HG03064 (cell line): Measurements from ENCODE around the gene RASSF5.
"Not testable (repeated sequence)": the region's sequence is repeated elsewhere in the genome, so short reads cannot be mapped to it uniquely, and the experiment has no call there.

Source experiments
- ATAC-seq: cut with Tn5 transposase; IDR thresholded peaks from one replicate; pipeline ENCODE4 v1.9.1; 2021; ENCODE audit warnings: low read depth; ENCODE audit not compliant: unreplicated experiment

RASSF5 gene

DNA sequence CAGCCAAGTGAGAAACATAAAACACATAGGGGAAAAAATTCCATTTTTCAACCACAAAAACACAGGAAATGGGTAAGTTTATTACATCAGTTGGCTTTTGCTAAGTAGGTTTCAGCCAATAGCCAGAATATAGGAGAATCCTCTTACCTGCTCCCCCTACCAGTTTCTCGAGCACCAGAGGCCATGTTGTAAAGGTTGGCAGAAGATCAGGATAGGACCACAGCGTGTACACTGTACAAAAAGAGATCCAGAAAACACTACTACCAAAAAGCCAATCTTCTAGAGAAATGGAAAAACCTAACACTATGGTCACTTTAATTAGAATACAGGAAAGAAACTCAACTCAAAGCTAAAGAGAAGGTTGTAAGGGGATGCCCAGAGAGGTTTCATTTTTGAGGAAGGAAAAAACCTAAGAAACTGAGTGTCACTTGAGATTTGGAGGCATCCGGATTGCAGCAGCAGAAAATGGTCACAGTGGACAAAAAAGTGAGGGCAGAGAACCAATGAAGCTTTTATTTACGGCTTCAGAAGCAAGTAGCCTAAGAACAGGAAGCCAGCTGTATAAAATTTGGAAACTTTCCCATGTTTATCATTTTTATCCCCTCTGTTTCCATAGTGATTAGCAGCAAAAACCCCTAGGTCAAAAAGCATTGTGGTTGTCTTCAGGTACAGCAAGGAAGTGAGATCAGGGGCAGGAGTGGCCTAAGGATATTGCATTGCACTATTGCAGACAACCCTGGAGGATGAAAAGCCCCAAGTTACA is 102.1 kb downstream of the RASSF5 start:
- ATAC-seq: no peak

- peak; percentile 81 for ATAC-seq
Observed at GRCh38 chr1:206612129-206612876, 105.0 kb downstream of the RASSF5 start, which contains the start of gene EIF2D. Gene EIF2D, minus strand, starts transcription at chr1:206612465. Its CDS starts 123 bp downstream, at chr1:206612342.

GRCh38 chr1:206626396-206626795 is 119.1 kb downstream of the RASSF5 start:
- not testable (repeated sequence) for ATAC-seq

DNA sequence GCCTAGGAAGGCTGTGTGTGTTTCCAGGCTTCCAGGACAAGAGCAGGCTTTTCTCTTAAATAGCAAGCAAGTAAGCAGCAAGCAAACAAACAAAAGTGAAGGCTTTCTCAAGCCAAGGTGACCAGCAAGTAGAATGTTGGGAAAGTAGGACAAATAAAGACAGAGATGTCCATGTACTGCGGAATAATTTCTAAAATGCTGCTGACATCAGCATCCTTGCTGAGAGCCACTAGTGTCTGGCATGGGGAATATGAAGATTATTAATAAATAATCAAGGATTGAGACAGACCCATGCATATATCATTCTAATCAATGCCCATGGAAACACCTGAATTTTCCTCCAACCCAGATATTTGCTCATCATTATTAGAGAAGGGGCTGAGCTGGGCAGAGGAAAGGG is 121.6 kb downstream of the RASSF5 start:
- ATAC-seq: no peak

DNA sequence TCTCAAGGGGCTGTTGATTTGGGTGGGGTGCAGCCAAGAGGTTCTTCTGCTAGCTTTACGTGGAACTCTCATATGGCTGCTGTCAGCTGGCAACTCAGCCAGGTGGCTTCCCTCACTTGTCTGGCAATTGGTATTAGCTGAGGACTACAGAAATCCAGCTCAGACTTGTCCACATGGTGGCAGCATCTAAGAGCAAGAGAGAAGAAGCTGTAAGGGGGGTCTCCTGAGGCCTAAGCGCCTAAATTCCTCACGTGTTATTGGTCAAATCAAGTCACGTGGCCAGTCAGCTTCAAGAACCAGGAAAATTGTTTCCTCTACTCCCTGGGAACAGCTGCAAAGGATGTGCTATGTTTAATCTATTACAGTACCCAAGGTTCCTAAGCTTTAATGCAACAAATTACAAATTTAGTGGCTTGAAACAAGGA is 123.8 kb downstream of the RASSF5 start:
- ATAC-seq: no peak

DNA sequence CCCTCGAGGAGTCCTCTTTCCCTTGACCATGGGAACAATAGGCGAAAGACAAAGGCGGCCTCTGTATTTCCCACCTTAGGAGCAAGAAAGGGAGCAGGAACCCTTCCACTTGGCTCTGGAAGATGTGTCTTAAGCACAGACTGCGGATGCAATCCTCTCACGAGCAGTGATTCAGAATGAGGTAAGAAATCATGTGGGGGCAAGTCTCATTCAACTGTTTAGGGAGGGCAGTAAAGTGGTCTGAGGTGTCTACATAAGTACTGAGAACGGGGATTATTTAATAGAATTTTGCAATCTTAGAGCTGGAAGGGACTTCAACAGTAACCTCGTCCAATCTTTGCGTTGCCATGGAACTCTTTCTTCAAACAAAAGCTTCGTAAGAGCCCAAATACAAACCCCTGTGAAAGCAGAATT is 126.4 kb downstream of the RASSF5 start:
- ATAC-seq: no peak

GRCh38 chr1:206634365-206635079 is 127.2 kb downstream of the RASSF5 start:
- ATAC-seq: no peak

DNA sequence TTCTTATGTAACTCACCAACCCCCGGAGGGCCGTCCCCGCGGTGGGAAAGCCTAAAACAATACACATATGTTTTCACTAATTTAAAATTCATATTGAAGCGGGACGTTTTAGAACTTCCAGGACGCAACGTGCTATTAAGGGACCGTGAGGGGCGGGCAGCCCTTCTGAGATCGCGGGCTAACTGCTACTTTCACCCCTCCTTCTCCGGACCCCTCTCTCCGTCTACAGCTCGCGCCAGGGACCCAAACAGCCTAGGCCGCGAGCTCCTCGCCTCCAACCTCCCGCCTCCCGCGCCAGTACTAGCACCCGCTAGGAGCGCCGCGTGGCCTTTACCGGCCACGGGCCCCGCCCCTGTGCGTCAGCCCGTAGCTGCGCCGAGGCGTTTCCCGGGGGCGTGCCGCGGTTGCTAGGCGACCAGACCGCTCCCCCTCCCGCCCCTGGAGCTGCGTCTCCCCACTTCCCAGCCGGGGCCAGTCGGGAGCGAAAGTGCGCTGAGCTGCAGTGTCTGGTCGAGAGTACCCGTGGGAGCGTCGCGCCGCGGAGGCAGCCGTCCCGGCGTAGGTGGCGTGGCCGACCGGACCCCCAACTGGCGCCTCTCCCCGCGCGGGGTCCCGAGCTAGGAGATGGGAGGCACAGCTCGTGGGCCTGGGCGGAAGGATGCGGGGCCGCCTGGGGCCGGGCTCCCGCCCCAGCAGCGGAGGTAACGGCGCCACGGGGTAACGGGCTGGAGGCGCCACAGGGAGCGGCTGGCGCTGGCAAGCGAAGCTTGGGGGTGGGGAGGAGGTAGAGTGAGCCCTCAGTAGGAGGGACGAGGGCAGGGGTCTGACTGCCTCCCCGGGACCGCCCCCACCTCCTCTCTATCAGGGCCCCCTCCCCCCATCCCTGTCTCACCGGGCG is 128.0 kb downstream of the RASSF5 start, which contains the start of gene DYRK3:
DYRK3 (plus strand) TSS at position 457 of the 898 bp plus-strand sequence; CDS start at position 625, 168 bp downstream.
- peak; percentile 93 for ATAC-seq

DNA sequence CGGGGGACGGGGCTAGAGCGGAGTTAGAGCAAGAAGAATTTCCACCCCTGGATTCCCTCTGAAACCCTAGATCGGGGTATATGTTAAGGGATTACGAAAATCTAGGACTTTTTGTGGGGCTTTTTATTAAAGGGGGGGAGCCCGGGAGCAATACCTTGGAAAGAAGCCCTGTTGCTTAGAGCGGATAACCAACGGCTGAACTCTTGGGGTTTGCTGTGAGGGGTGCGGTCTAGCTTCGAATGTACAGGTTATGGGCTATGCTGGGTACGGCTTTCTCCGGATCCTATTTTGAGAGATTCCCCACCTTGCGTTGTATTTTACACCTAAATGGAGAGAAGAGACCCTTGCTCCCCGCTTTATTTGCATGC is 128.6 kb downstream of the RASSF5 start:
- no peak for ATAC-seq

DNA sequence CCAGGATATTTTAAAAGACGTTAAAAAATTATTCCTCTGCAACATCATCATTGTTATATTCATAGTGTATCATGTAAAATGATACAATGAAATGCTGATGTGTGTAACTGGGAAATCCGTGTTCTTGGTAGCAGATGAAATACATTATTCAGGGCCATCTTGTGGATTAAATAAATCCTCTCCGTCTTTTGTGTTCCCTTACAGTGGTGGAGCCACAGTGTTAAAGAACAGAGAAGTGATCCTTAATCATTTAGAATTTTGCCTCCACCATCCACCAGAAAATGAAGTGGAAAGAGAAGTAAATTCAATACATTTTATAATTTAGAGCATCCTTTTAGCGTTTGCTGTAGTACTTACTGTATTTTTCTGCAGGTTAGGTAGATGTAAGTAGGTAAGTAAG is 129.3 kb downstream of the RASSF5 start:
- ATAC-seq: no peak

GRCh38 chr1:206637605-206638004 is 130.3 kb downstream of the RASSF5 start:
- ATAC-seq: no peak
